NCI-H2107 (cell line): Measurements from ENCODE around the gene TMEM38B.
"Not testable (repeated sequence)": the region's sequence is repeated elsewhere in the genome, so short reads cannot be mapped to it uniquely, and the experiment has no call there.

Experiments used
- DNase-seq: peaks from one replicate; lab custom pipeline; 2025; lab: John Stamatoyannopoulos, UW

Gene TMEM38B

GRCh38 chr9:105681724-105682123 is 12.6 kb upstream of the TMEM38B start:
- DNase-seq, result no peak

GRCh38 chr9:105683688-105684275 is 10.6 kb upstream of the TMEM38B start:
- no peak for DNase-seq

GRCh38 chr9:105686936-105687335 is 7.4 kb upstream of the TMEM38B start:
- DNase-seq, result no peak

- DNase-seq, result no peak
Measured at GRCh38 chr9:105690742-105691141, 3.6 kb upstream of the TMEM38B start.

- DNase-seq, result no peak
Measured at GRCh38 chr9:105693435-105694189, 729 bp upstream of the TMEM38B start.

- peak; percentile 5 for DNase-seq
Measured at GRCh38 chr9:105694848-105695581, 674 bp downstream of the TMEM38B start.

- no peak for DNase-seq
Measured at GRCh38 chr9:105696219-105696793, 2.0 kb downstream of the TMEM38B start.

- DNase-seq, result no peak
Measured at GRCh38 chr9:105697871-105698270, 3.5 kb downstream of the TMEM38B start.

GRCh38 chr9:105698348-105698870 is 4.1 kb downstream of the TMEM38B start:
- DNase-seq, result no peak

GRCh38 chr9:105700668-105701067 is 6.3 kb downstream of the TMEM38B start:
- no peak for DNase-seq

- DNase-seq, result no peak
Measured at GRCh38 chr9:105701145-105701544, 6.8 kb downstream of the TMEM38B start.

- DNase-seq, result no peak
Measured at GRCh38 chr9:105702207-105702606, 7.9 kb downstream of the TMEM38B start.

- not testable (repeated sequence) for DNase-seq
Measured at GRCh38 chr9:105703638-105704037, 9.3 kb downstream of the TMEM38B start.

- DNase-seq, result no peak
Measured at GRCh38 chr9:105706156-105706555, 11.8 kb downstream of the TMEM38B start.

GRCh38 chr9:105708405-105708804 is 14.1 kb downstream of the TMEM38B start:
- no peak for DNase-seq

GRCh38 chr9:105710638-105711037 is 16.3 kb downstream of the TMEM38B start:
- no peak for DNase-seq

GRCh38 chr9:105711867-105712266 is 17.5 kb downstream of the TMEM38B start:
- no peak for DNase-seq

- DNase-seq, result no peak
Measured at GRCh38 chr9:105712297-105712696, 18.0 kb downstream of the TMEM38B start.

GRCh38 chr9:105712773-105713172 is 18.4 kb downstream of the TMEM38B start:
- no peak for DNase-seq

GRCh38 chr9:105713260-105714019 is 19.1 kb downstream of the TMEM38B start:
- no peak for DNase-seq

GRCh38 chr9:105714020-105714331 is 19.6 kb downstream of the TMEM38B start:
- DNase-seq, result no peak

GRCh38 chr9:105716146-105716545 is 21.8 kb downstream of the TMEM38B start:
- DNase-seq, result no peak
